Heart left ventricle (tissue), 16 donors: ENCODE measurements around the gene SOX6. TPM values are rescaled to one million over a fixed set of nuclear protein-coding genes. Genes with fewer than 3 reads are reported as not detected.

Experiments
- ATAC-seq, 4 donors: fragments of 200-7000 bp; cut with Tn5 transposase; one replicate each; pipeline ENCODE4 v1.9.1; 2020 to 2022; ENCODE audit warnings: moderate library complexity in 4 of 4, mild to moderate bottlenecking in 3 of 4, moderate number of reproducible peaks in 1 of 4
- DNase-seq, 5 donors: peaks; one replicate each; pipeline ENCODE4 v3.0.0-alpha.2; 2020
- H3K27ac ChIP-seq, 12 donors: fragments of 200-600 bp; sonication (generic) in 4 of 12; one replicate each; pipeline versions ENCODE4 v1.5.0 to v1.8.0; 2016 to 2022; ENCODE audit warnings: mild to moderate bottlenecking in 2 of 12
- H3K27me3 ChIP-seq, 9 donors: fragments of 200-600 bp; sonication (generic) in 2 of 9; one replicate each; pipeline versions ENCODE4 v1.5.1 to v1.8.0; 2016 to 2022; ENCODE audit warnings: mild to moderate bottlenecking in 3 of 9
- H3K36me3 ChIP-seq, 9 donors: fragments of 200-600 bp; sonication (generic) in 2 of 9; one replicate each; pipeline versions ENCODE4 v1.5.0 to v1.8.0; 2018 to 2022; ENCODE audit warnings: mild to moderate bottlenecking in 2 of 9
- H3K4me1 ChIP-seq, 12 donors: fragments of 200-600 bp; sonication (generic) in 4 of 12; one replicate each; pipeline versions ENCODE4 v1.5.0 to v1.8.0; 2016 to 2022; ENCODE audit warnings: mild to moderate bottlenecking in 3 of 12
- H3K4me3 ChIP-seq, 12 donors: fragments of 200-600 bp; sonication (generic) in 4 of 12; one replicate each; pipeline versions ENCODE4 v1.5.0 to v1.8.0; 2017 to 2022; ENCODE audit warnings: mild to moderate bottlenecking in 9 of 12, moderate library complexity in 4 of 12
- H3K9me3 ChIP-seq, 12 donors: fragments of 200-600 bp; sonication (generic) in 4 of 12; one replicate each; pipeline versions ENCODE4 v1.5.0 to v1.8.0; 2016 to 2022; ENCODE audit warnings: mild to moderate bottlenecking in 1 of 12
- CTCF ChIP-seq, 12 donors: fragments of 200-600 bp; sonication (generic) in 4 of 12; IDR thresholded peaks; one replicate each; pipeline versions ENCODE4 v1.5.0 to v1.8.0; 2018 to 2022; ENCODE audit warnings: antibody characterized with exemption in 12 of 12, mild to moderate bottlenecking in 5 of 12
- POLR2A ChIP-seq, 2 donors: fragments of 450-650 bp; IDR thresholded peaks; one replicate each; pipeline ENCODE4 v1.6.1; 2017; ENCODE audit warnings: antibody characterized with exemption in 2 of 2, mild to moderate bottlenecking in 2 of 2, moderate library complexity in 2 of 2
- WGBS, 4 donors: extraction: QIAGEN DNeasy Blood & Tissue Kit in 2 of 4; methylation state at CpG; one replicate each; pipeline versions ENCODE4 v1.1.5 to v1.1.7; 2013 to 2018; 5-methylcytosine and 5-hydroxymethylcytosine counted together
- intact Hi-C, 10 donors: fragments of 100-400 bp; cut with DNase I; formaldehyde crosslinking; loops; one replicate each; pipeline versions ENCODE4 v1.11.1 to v1.14.2; 2022
- polyA plus RNA-seq, 2 donors: library from polyadenylated mRNA; stranded (reverse); fragments of 200-250 nt; gene quantifications; one replicate each; pipeline ENCODE4 v1.2.3, GENCODE V29; 2013
- total RNA-seq, 9 donors: library from RNA; depleted of rRNA in 2 of 9; stranded (reverse); fragments of >200 nt in 2 of 9; fragmentation: NEBNext Ultra II Directional in 3 of 9; extraction: Animal tissue kit (Norgen Biotek cat#: 25700) in 3 of 9; gene quantifications; one replicate each; pipeline versions ENCODE4 v1.1.0 to v1.2.4, GENCODE V29; 2016 to 2023
- donor health status: ischemic (EF 13 %, LVEDD 7.1; RV severe dilation, severe dysfunction).
- donor health status: healthy with polysubstance abuse.
- donor health status: DM: no; HTN: yes; CAD: no.
- donor health status: DM: no; HTN: no; CAD: no.
- donor health status: ischemic (EF 25% LVEDD 6.9; RV normal size, moderate dysfunction).
- donor health status: ischemic (EF 25% LVEDD 5.7; RV mildly dilated, moderate dysfunction).
- donor health status: healthy.
- donor health status: DM: yes; HTN: yes; CAD: no.
- donor health status: ischemic (EF 35%, LVEDD 5.7; RV mildly dilated, moderate dysfunction).
- donor health status: nonischemic (EF 11% LVEDD 7.7; RV severe dilation, severe dysfunction).
- donor health status: DM: yes; HTN: yes; CAD: no.
- donor health status: PGD.
- donor health status: ischemic (EF 29% LVEDD 5.4; RV normal size, mild dysfunction).
- donor health status: nonischemic (EF 23%, LVEDD 6.1; RV moderate dilation, normal function).

The SOX6 gene
- total and polyA plus RNA-seq, 11 donors: 1.5 to 39.6 (median 15.6) TPM

GRCh38 chr11:16155448-16155847 is 200.9 kb downstream of the SOX6 start:
- Histone ChIP-seq H3K27me3 (no peaks in the 10 kb centered on the region), H3K4me1 (peaks cover 0 to 5% (median 0%) of the 10 kb centered on the region in 12 donors), H3K36me3 (no peaks in the 10 kb centered on the region), H3K4me3 (no peak overlapping the region), H3K27ac (no peak overlapping the region), H3K9me3 (no peaks in the 10 kb centered on the region)
- DNase-seq (no peak), ATAC-seq (no peak)
- TF ChIP-seq POLR2A (IDR thresholded peaks at IDR 0.05) (no peak), CTCF (IDR thresholded peaks at IDR 0.05) (no peak)
- intact Hi-C loops: no loop called here

- TF ChIP-seq POLR2A (IDR thresholded peaks at IDR 0.05): no peak
- no peak for TF ChIP-seq CTCF (IDR thresholded peaks at IDR 0.05)
- no peak overlapping the region for H3K4me3 ChIP-seq
- intact Hi-C loops: no loop called here
- ATAC-seq (no peak), DNase-seq (no peak)
- H3K9me3 ChIP-seq: no peaks in the 10 kb centered on the region
- no peaks in the 10 kb centered on the region for H3K36me3 ChIP-seq
- no peaks in the 10 kb centered on the region for H3K27me3 ChIP-seq
- no peak overlapping the region for H3K27ac ChIP-seq
- 84 to 86% (median 86%) methylated on average over 4 of the region's 4 CpGs for WGBS, 4 donors
- peaks cover 0 to 5% (median under 1%) of the 10 kb centered on the region in 12 donors for H3K4me1 ChIP-seq
Measured at GRCh38 chr11:16154715-16155396, 201.5 kb downstream of the SOX6 start.

- H3K4me3 ChIP-seq: no peak overlapping the region
- ATAC-seq (no peak), DNase-seq (no peak)
- H3K9me3 ChIP-seq: no peaks in the 10 kb centered on the region
- WGBS, 4 donors: 33 to 92% (median 82%) methylated on average over 2 of the region's 2 CpGs
- H3K4me1 ChIP-seq: peaks cover 0 to 13% (median 7%) of the 10 kb centered on the region in 12 donors
- TF ChIP-seq CTCF (IDR thresholded peaks at IDR 0.05) (no peak), POLR2A (IDR thresholded peaks at IDR 0.05) (no peak)
- no peaks in the 10 kb centered on the region for H3K27me3 ChIP-seq
- intact Hi-C loops: no loop called here
- no peaks in the 10 kb centered on the region for H3K36me3 ChIP-seq
- no peak overlapping the region for H3K27ac ChIP-seq
Measured at GRCh38 chr11:16153951-16154350, 202.4 kb downstream of the SOX6 start.

GRCh38 chr11:16151138-16151537 is 205.2 kb downstream of the SOX6 start:
- DNase-seq (no peak), ATAC-seq (no peak)
- peaks cover 0 to 6% (median 0%) of the 10 kb centered on the region in 12 donors for H3K9me3 ChIP-seq
- 81 to 97% (median 92%) methylated on average over 6 of the region's 6 CpGs for WGBS, 4 donors
- no peaks in the 10 kb centered on the region for H3K36me3 ChIP-seq
- H3K4me1 ChIP-seq: peaks cover 0 to 26% (median 17%) of the 10 kb centered on the region in 12 donors
- H3K27me3 ChIP-seq: no peaks in the 10 kb centered on the region
- intact Hi-C loops: no loop called here
- H3K4me3 ChIP-seq: no peak overlapping the region
- no peak overlapping the region for H3K27ac ChIP-seq
- TF ChIP-seq CTCF (IDR thresholded peaks at IDR 0.05) (no peak), POLR2A (IDR thresholded peaks at IDR 0.05) (no peak)
